HepG2 (cell line): ENCODE measurements around the gene DBNDD2. TPM values are rescaled to one million over a fixed set of nuclear protein-coding genes. Genes with fewer than 3 reads are reported as not detected.

ENCODE experiments used
- ATF2 ChIP-seq: sonication (generic); formaldehyde crosslinking; IDR thresholded peaks from 2 replicates; pipeline ENCODE4 v1.4.0; 2020; ENCODE audit warnings: missing genetic modification reagents
- GZF1 ChIP-seq: sonication (generic); formaldehyde crosslinking; IDR thresholded peaks from 2 replicates; pipeline ENCODE4 v1.5.1; 2020; ENCODE audit warnings: mild to moderate bottlenecking, missing genetic modification reagents
- KAT8 ChIP-seq: IDR thresholded peaks from 2 replicates; pipeline ENCODE4 v1.6.1; 2016; ENCODE audit warnings: missing genetic modification reagents, missing compliant biosample characterization
- MBNL3 ChIP-seq: fragments of 250-450 bp; sonication (Bioruptor Pico); conservative IDR thresholded peaks from 2 replicates; pipeline ENCODE4 v1.8.0; 2022; ENCODE audit warnings: mild to moderate bottlenecking, inconsistent platforms
- NFKB2 ChIP-seq: sonication (generic); formaldehyde crosslinking; IDR thresholded peaks from 2 replicates; pipeline ENCODE4 v1.4.0; 2020; ENCODE audit warnings: missing genetic modification reagents, borderline replicate concordance
- NR2C2 ChIP-seq: sonication (generic); formaldehyde crosslinking; IDR thresholded peaks from 2 replicates; pipeline ENCODE4 v1.4.0; 2020; ENCODE audit warnings: missing genetic modification reagents, mild to moderate bottlenecking, moderate library complexity, borderline replicate concordance
- PAF1 ChIP-seq: IDR thresholded peaks from 2 replicates; pipeline ENCODE4 v1.6.1; 2016; ENCODE audit warnings: missing genetic modification reagents, missing compliant biosample characterization
- REPIN1 ChIP-seq: sonication (generic); formaldehyde crosslinking; IDR thresholded peaks from 2 replicates; pipeline ENCODE4 v1.8.0; 2022; ENCODE audit warnings: missing genetic modification reagents, low read depth, mild to moderate bottlenecking, borderline replicate concordance
- RNF219 ChIP-seq: sonication (generic); formaldehyde crosslinking; IDR thresholded peaks from 2 replicates; pipeline ENCODE4 v1.5.0; 2020; ENCODE audit warnings: mild to moderate bottlenecking, missing genetic modification reagents
- SP2 ChIP-seq: sonication (generic); formaldehyde crosslinking; IDR thresholded peaks from 2 replicates; pipeline ENCODE4 v1.5.1; 2020; ENCODE audit warnings: mild to moderate bottlenecking, missing genetic modification reagents
- ZBTB33 ChIP-seq: sonication (generic); formaldehyde crosslinking; IDR thresholded peaks from 2 replicates; pipeline ENCODE4 v1.4.0; 2020; ENCODE audit warnings: missing genetic modification reagents
- ZHX1 ChIP-seq: sonication (generic); formaldehyde crosslinking; IDR thresholded peaks from 2 replicates; pipeline ENCODE4 v1.8.1; 2022; ENCODE audit warnings: low read depth, mild to moderate bottlenecking, missing genetic modification reagents
- ZKSCAN1 ChIP-seq: fragments of 150-350 bp; IDR thresholded peaks from 2 replicates; pipeline ENCODE4 v1.6.1; 2014; ENCODE audit warnings: low read length
- ZMAT3 ChIP-seq: sonication (generic); formaldehyde crosslinking; conservative IDR thresholded peaks from 2 replicates; pipeline ENCODE4 v1.7.0; 2021; ENCODE audit warnings: missing genetic modification reagents
- ZNF124 ChIP-seq: sonication (generic); formaldehyde crosslinking; IDR thresholded peaks from 2 replicates; pipeline ENCODE4 v1.4.0; 2020; ENCODE audit warnings: missing genetic modification reagents
- ZNF17 ChIP-seq: sonication (generic); formaldehyde crosslinking; IDR thresholded peaks from 2 replicates; pipeline ENCODE4 v1.5.0; 2020; ENCODE audit warnings: mild to moderate bottlenecking, missing genetic modification reagents
- ZNF556 ChIP-seq: sonication (generic); formaldehyde crosslinking; IDR thresholded peaks from 2 replicates; pipeline ENCODE4 v1.4.0; 2020; ENCODE audit warnings: mild to moderate bottlenecking, missing genetic modification reagents, borderline replicate concordance
- ZNF770 ChIP-seq: sonication (generic); formaldehyde crosslinking; IDR thresholded peaks from 2 replicates; pipeline ENCODE4 v1.5.0; 2020; ENCODE audit warnings: mild to moderate bottlenecking, missing genetic modification reagents
- ZSCAN12 ChIP-seq: sonication (generic); formaldehyde crosslinking; IDR thresholded peaks from 2 replicates; pipeline ENCODE4 v1.9.0; 2021; ENCODE audit warnings: mild to moderate bottlenecking, missing genetic modification reagents
- polyA plus RNA-seq, 8 experiments: library from polyadenylated mRNA; depleted of rRNA in 3 of 8; stranded (reverse) in 7 of 8; unstranded in 1 of 8; fragments of >200 nt; fragmentation: Illumina TruSeq in 4 of 8; extraction: Trizol in 4 of 8; gene quantifications; 2 replicates each; pipeline versions ENCODE4 v1.2.1 to v1.2.3, GENCODE V29; 2011 to 2016; ENCODE audit warnings: low read depth in 4 of 8, missing spikeins in 1 of 8, mixed read lengths in 1 of 8; ENCODE audit not compliant: insufficient read depth in 1 of 8
- total RNA-seq, 5 experiments: library from RNA; depleted of rRNA; stranded (reverse); fragments of >200 nt; fragmentation: Illumina TruSeq; extraction: Trizol; gene quantifications; 2 replicates each; pipeline ENCODE4 v1.2.3, GENCODE V29; 2016; ENCODE audit warnings: low read depth in 1 of 5

DBNDD2 gene
- total and polyA plus RNA-seq, 2 of the 13 experiments (the other 11 are each of a cell fraction or from before 2014, with no cell fraction given): 16.7 to 47.6 TPM

DNA sequence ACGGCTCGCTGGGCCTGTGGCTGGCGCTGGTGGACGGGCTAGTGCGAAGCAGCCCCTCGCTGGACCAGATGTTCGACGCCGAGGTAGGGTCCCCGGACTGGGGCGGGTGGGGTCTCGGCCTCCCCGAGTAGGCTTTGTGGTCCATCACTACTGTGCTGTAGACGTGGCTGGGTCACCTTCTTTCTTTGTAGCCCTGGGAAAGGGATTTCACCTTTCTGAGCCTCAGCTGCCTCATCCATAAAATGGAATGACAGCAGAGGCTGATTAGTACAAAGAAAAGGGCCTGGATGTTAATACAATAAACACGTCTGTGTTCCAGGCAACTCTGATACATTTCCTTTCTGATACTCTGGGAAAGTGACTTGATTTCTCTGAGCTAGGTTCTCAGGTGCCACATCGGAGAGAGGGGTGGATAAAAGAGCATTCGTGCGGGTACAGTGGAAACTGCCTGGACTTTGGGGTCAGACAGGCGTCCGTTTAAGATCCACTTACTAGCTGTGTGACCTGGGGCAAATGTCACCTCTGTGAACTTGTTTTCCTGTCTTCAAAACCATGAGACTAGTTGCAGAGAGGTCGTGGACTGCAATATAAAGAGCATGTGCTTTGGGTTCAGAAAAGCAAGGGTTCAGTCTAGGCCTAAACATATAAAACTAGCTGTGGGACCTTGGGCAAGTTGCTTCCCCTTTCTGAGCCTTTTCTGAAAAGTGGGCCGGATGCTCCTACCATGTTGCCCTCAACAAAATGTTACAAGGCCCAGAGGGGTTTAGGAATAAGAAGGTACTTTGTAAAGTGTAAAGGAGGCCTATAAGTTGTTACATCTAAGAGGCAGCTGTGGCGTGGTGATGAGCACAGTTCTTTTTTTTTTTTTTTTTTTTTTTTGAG, 44.2 kb upstream of the DBNDD2 start (continued):
- no peak for TF ChIP-seq MBNL3 (CRISPR knock-in tag)
- TF ChIP-seq ZBTB33 (CRISPR knock-in tag): no peak
- no peak for TF ChIP-seq ZNF124 (CRISPR knock-in tag)
- no peak for TF ChIP-seq SP2 (CRISPR knock-in tag)
- no peak for TF ChIP-seq RNF219 (CRISPR knock-in tag)
- no peak for TF ChIP-seq REPIN1 (CRISPR knock-in tag)
- no peak for TF ChIP-seq ZSCAN12 (CRISPR knock-in tag)
- TF ChIP-seq KAT8 (CRISPR knock-in tag): no peak
- TF ChIP-seq ZHX1 (CRISPR knock-in tag): no peak
- no peak for TF ChIP-seq GZF1 (CRISPR knock-in tag)
- no peak for TF ChIP-seq ZNF556 (CRISPR knock-in tag)
- TF ChIP-seq NR2C2 (CRISPR knock-in tag): no peak
- TF ChIP-seq ZMAT3 (CRISPR knock-in tag): no peak
- TF ChIP-seq PAF1 (CRISPR knock-in tag): no peak
- 0 out of 2 replicates have a peak, but pooled peaks have one; percentile 10 for TF ChIP-seq NFKB2 (CRISPR knock-in tag)
- TF ChIP-seq ZNF770 (CRISPR knock-in tag): no peak
- TF ChIP-seq ATF2 (CRISPR knock-in tag): no peak
- no peak for TF ChIP-seq ZKSCAN1
- TF ChIP-seq ZNF17: no peak
